Neutrophil (primary cell): ENCODE data around the gene MTARC1.

ENCODE experiments used
- H3K27ac ChIP-seq: fragments of 200-600 bp; sonication (generic); 2 replicates; pipeline ENCODE4 v1.5.1; 2016; ENCODE audit warnings: mild to moderate bottlenecking, moderate library complexity
- H3K27me3 ChIP-seq: fragments of 200-600 bp; sonication (generic); 2 replicates; pipeline ENCODE4 v1.6.0; 2016; ENCODE audit warnings: mild to moderate bottlenecking
- H3K36me3 ChIP-seq: fragments of 200-600 bp; sonication (generic); 2 replicates; pipeline ENCODE4 v1.5.1; 2017
- H3K4me1 ChIP-seq, 2 experiments: fragments of 200-600 bp in 1 of 2; sonication (generic) in 1 of 2; 1 replicate in 1 of 2; 2 replicates in 1 of 2; pipeline versions ENCODE4 v1.5.1 to v1.6.1; 2013 to 2016; ENCODE audit warnings: low read depth in 1 of 2, low read length in 1 of 2, mild to moderate bottlenecking in 1 of 2, moderate library complexity in 1 of 2; ENCODE audit not compliant: control insufficient read depth in 1 of 2, insufficient read depth in 1 of 2
- H3K4me3 ChIP-seq, 2 experiments: fragments of 200-600 bp in 1 of 2; sonication (generic) in 1 of 2; 1 replicate in 1 of 2; 2 replicates in 1 of 2; pipeline ENCODE4 v1.5.1; 2013 to 2016; ENCODE audit warnings: low read depth in 1 of 2, low read length in 1 of 2, mild to moderate bottlenecking in 1 of 2, moderate library complexity in 1 of 2
- H3K9me3 ChIP-seq: fragments of 200-600 bp; sonication (generic); 2 replicates; pipeline ENCODE4 v1.5.1; 2016
- CTCF ChIP-seq: fragments of 200-600 bp; sonication (generic); IDR thresholded peaks from 2 replicates; pipeline ENCODE4 v1.5.1; 2016; ENCODE audit warnings: antibody characterized with exemption

The MTARC1 gene

GRCh38 chr1:220786337-220787068, at the start of gene MTARC1:
TSS of gene MTARC1 (plus strand) at chr1:220786913. CDS start at chr1:220786945, 32 bp downstream.
- peak within 1 kb of the TSS; percentile 71 to 77 for H3K4me3 ChIP-seq
- TF ChIP-seq CTCF = no peak
- peak within 1 kb of the TSS; percentile 83 for H3K27ac ChIP-seq
- H3K36me3 ChIP-seq = no peaks in the 10 kb centered on the region
- no peaks in the 10 kb centered on the region for H3K9me3 ChIP-seq
- peaks cover 64 to 67% of the 10 kb centered on the region in 2 experiments for H3K4me1 ChIP-seq
- H3K27me3 ChIP-seq = no peaks in the 10 kb centered on the region

- no peak for TF ChIP-seq CTCF
Measured at GRCh38 chr1:220741349-220741748, 45.4 kb upstream of the MTARC1 start.

DNA sequence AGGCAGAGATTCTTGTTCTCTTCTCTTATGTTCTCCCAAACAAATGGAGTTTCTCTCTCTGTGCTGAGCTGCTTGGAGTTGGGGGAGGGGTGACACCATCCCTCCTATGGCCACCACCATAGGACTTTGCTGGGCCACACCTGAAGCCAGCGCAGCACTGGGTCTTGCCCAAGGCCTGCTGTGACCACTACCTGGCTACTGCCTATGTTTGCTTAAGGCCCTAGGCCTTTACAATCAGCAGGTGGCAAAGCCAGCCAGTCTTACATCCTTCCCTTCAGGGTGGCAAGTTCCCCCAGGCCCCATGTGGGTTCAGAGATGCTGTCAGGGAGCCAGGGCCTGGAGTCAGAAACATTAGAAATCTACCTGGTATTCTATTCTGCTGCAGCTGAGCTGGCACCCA, 44.9 kb upstream of the MTARC1 start:
- TF ChIP-seq CTCF = no peak
- H3K27me3 ChIP-seq = peaks cover 44% of the 10 kb centered on the region
- H3K27ac ChIP-seq = no peak overlapping the region
- no peaks in the 10 kb centered on the region for H3K9me3 ChIP-seq
- no peaks in the 10 kb centered on the region for H3K36me3 ChIP-seq
- H3K4me1 ChIP-seq = no peaks in the 10 kb centered on the region
- H3K4me3 ChIP-seq = no peak overlapping the region

More at GRCh38 chr1:220741349-220741748, 45.4 kb upstream of the MTARC1 start:
- Histone ChIP-seq H3K27me3 (peaks cover 39% of the 10 kb centered on the region), H3K36me3 (no peaks in the 10 kb centered on the region), H3K4me3 (no peak overlapping the region), H3K4me1 (no peaks in the 10 kb centered on the region), H3K9me3 (no peaks in the 10 kb centered on the region), H3K27ac (no peak overlapping the region)

GRCh38 chr1:220742520-220742919, 44.2 kb upstream of the MTARC1 start:
- Histone ChIP-seq H3K27ac (no peak overlapping the region), H3K4me1 (no peaks in the 10 kb centered on the region), H3K4me3 (no peak overlapping the region), H3K9me3 (no peaks in the 10 kb centered on the region), H3K36me3 (no peaks in the 10 kb centered on the region), H3K27me3 (peaks cover 51% of the 10 kb centered on the region)
- TF ChIP-seq CTCF = no peak

- TF ChIP-seq CTCF = no peak
- Histone ChIP-seq H3K27ac (no peak overlapping the region), H3K36me3 (no peaks in the 10 kb centered on the region), H3K4me3 (no peak overlapping the region), H3K4me1 (peaks cover 22 to 23% of the 10 kb centered on the region in 2 experiments), H3K9me3 (no peaks in the 10 kb centered on the region), H3K27me3 (peaks cover 38% of the 10 kb centered on the region)
Measured at GRCh38 chr1:220746851-220747250, 39.9 kb upstream of the MTARC1 start.
